SK-N-SH treated with all-trans-retinoic acid at 6 μM for 48 hours (cell line): ENCODE data around the gene FNIP2.

Source experiments
- ATAC-seq: fragments of 200-7000 bp; cut with Tn5 transposase; 3 replicates; pipeline ENCODE4 v1.9.1; 2020; ENCODE audit warnings: mild to moderate bottlenecking, moderate library complexity
- ARNTL ChIP-seq: fragments of 450-650 bp; formaldehyde crosslinking; IDR thresholded peaks from 2 replicates; pipeline ENCODE4 v1.5.0; 2020; ENCODE audit warnings: low read depth, mild to moderate bottlenecking, moderate library complexity, borderline replicate concordance
- BACH2 ChIP-seq: fragments of 250-450 bp; sonication (Bioruptor Pico); IDR thresholded peaks from 2 replicates; pipeline ENCODE4 v1.9.0; 2021; ENCODE audit warnings: mild to moderate bottlenecking, borderline replicate concordance
- CREB5 ChIP-seq: fragments of 250-450 bp; sonication (Bioruptor Pico); IDR thresholded peaks from 2 replicates; pipeline ENCODE4 v1.5.1; 2020; ENCODE audit warnings: low read depth, mild to moderate bottlenecking, moderate library complexity
- CSDC2 ChIP-seq: fragments of 250-450 bp; sonication (Bioruptor Pico); IDR thresholded peaks from 2 replicates; pipeline ENCODE4 v1.5.0; 2020; ENCODE audit warnings: mild to moderate bottlenecking, moderate library complexity
- ESRRG ChIP-seq: fragments of 250-450 bp; sonication (Bioruptor Pico); IDR thresholded peaks from 2 replicates; pipeline ENCODE4 v1.6.1; 2021; ENCODE audit warnings: mild to moderate bottlenecking
- GLIS3 ChIP-seq: fragments of 250-450 bp; sonication (Bioruptor Pico); IDR thresholded peaks from 2 replicates; pipeline ENCODE4 v1.5.0; 2020; ENCODE audit warnings: mild to moderate bottlenecking, moderate library complexity
- ISL1 ChIP-seq: fragments of 250-450 bp; sonication (Bioruptor Pico); IDR thresholded peaks from 2 replicates; pipeline ENCODE4 v2.1.2; 2022; ENCODE audit warnings: mild to moderate bottlenecking, moderate library complexity
- OSR1 ChIP-seq: fragments of 250-450 bp; sonication (Bioruptor Pico); IDR thresholded peaks from 2 replicates; pipeline ENCODE4 v1.8.0; 2022; ENCODE audit warnings: moderate library complexity, mild to moderate bottlenecking, inconsistent platforms
- POU6F1 ChIP-seq: fragments of 250-450 bp; sonication (Bioruptor Pico); IDR thresholded peaks from 2 replicates; pipeline ENCODE4 v1.8.0; 2021; ENCODE audit warnings: low read depth, mild to moderate bottlenecking, moderate library complexity, borderline replicate concordance
- PPARA ChIP-seq: fragments of 250-450 bp; sonication (Bioruptor Pico); IDR thresholded peaks from 2 replicates; pipeline ENCODE4 v1.5.0; 2020; ENCODE audit warnings: mild to moderate bottlenecking, borderline replicate concordance
- RARB ChIP-seq: fragments of 250-450 bp; sonication (Bioruptor Pico); IDR thresholded peaks from 2 replicates; pipeline ENCODE4 v1.8.0; 2021; ENCODE audit warnings: mild to moderate bottlenecking, moderate library complexity
- SNAI2 ChIP-seq: fragments of 250-450 bp; sonication (Bioruptor Pico); IDR thresholded peaks from 2 replicates; pipeline ENCODE4 v1.5.0; 2020; ENCODE audit warnings: mild to moderate bottlenecking, moderate library complexity
- TCF4 ChIP-seq: fragments of 250-450 bp; sonication (Bioruptor Pico); IDR thresholded peaks from 2 replicates; pipeline ENCODE4 v1.8.0; 2021; ENCODE audit warnings: mild to moderate bottlenecking, moderate library complexity, borderline replicate concordance
- TOX ChIP-seq: fragments of 250-450 bp; sonication (Bioruptor Pico); IDR thresholded peaks from 2 replicates; pipeline ENCODE4 v1.8.0; 2021; ENCODE audit warnings: mild to moderate bottlenecking, moderate library complexity, borderline replicate concordance
- TSHZ2 ChIP-seq: fragments of 250-450 bp; sonication (Bioruptor Pico); IDR thresholded peaks from 2 replicates; pipeline ENCODE4 v1.5.0; 2020; ENCODE audit warnings: mild to moderate bottlenecking, moderate library complexity
- ZFP3 ChIP-seq: fragments of 250-450 bp; sonication (Bioruptor Pico); IDR thresholded peaks from 2 replicates; pipeline ENCODE4 v1.5.0; 2020; ENCODE audit warnings: mild to moderate bottlenecking, moderate library complexity
- ZFP30 ChIP-seq: fragments of 450-650 bp; formaldehyde crosslinking; IDR thresholded peaks from 2 replicates; pipeline ENCODE4 v1.5.0; 2022; ENCODE audit warnings: mild to moderate bottlenecking, moderate library complexity
- ZNF565 ChIP-seq: fragments of 450-650 bp; formaldehyde crosslinking; conservative IDR thresholded peaks from 2 replicates; pipeline ENCODE4 v1.5.0; 2020; ENCODE audit warnings: low read depth, mild to moderate bottlenecking, moderate library complexity
- ZNF70 ChIP-seq: fragments of 450-650 bp; formaldehyde crosslinking; IDR thresholded peaks from 2 replicates; pipeline ENCODE4 v1.5.0; 2020; ENCODE audit warnings: mild to moderate bottlenecking, moderate library complexity
- ZNF8 ChIP-seq: fragments of 450-650 bp; formaldehyde crosslinking; IDR thresholded peaks from 2 replicates; pipeline ENCODE4 v1.5.0; 2020; ENCODE audit warnings: mild to moderate bottlenecking, moderate library complexity
- TF ChIP-seq, protein P1 (sequence below): fragments of 250-450 bp; sonication (Bioruptor Pico); IDR thresholded peaks from 2 replicates; pipeline ENCODE4 v1.5.1; 2021; ENCODE audit warnings: mild to moderate bottlenecking, moderate library complexity

FNIP2 gene

GRCh38 chr4:158821228-158821971 is 52.6 kb downstream of the FNIP2 start (continued):
- TF ChIP-seq TSHZ2 = no peak
- no peak for TF ChIP-seq ZNF70 (CRISPR knock-in tag)
- TF ChIP-seq RARB = no peak
- TF ChIP-seq BACH2 = no peak

DNA sequence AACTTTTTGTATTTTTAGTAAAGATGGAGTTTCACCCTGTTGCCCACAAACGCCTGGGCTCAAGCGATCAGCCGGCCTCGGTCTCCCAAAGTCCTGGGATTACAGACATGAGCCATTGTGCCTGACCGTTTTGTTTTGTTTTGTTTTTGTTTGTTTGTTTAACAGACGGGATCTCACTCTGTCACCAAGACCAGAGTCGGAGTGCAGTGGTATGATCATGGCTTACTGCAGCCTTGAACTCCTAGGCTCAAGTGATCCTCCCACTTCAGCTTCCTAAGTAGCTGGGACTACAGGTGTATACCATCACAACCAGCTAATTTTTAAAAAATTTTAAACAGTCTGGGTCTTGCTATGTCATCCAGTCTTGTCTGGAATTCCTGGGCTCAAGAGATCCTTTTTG is 53.5 kb downstream of the FNIP2 start:
- TF ChIP-seq CREB5 (CRISPR knock-in tag) (no peak), GLIS3 (CRISPR knock-in tag) (no peak), RARB (no peak), ZFP3 (no peak), CSDC2 (no peak), OSR1 (CRISPR knock-in tag) (no peak), ZNF70 (CRISPR knock-in tag) (no peak), ZNF8 (no peak), PPARA (CRISPR knock-in tag) (no peak), TOX (CRISPR knock-in tag) (no peak), POU6F1 (CRISPR knock-in tag) (no peak), ARNTL (CRISPR knock-in tag) (no peak), ZFP30 (CRISPR knock-in tag) (no peak), ISL1 (CRISPR knock-in tag) (no peak), TCF4 (CRISPR knock-in tag) (no peak), BACH2 (no peak)
- TF ChIP-seq, protein P1, sequence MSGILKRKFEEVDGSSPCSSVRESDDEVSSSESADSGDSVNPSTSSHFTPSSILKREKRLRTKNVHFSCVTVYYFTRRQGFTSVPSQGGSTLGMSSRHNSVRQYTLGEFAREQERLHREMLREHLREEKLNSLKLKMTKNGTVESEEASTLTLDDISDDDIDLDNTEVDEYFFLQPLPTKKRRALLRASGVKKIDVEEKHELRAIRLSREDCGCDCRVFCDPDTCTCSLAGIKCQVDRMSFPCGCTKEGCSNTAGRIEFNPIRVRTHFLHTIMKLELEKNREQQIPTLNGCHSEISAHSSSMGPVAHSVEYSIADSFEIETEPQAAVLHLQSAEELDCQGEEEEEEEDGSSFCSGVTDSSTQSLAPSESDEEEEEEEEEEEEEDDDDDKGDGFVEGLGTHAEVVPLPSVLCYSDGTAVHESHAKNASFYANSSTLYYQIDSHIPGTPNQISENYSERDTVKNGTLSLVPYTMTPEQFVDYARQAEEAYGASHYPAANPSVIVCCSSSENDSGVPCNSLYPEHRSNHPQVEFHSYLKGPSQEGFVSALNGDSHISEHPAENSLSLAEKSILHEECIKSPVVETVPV (CRISPR knock-in tag) = no peak
- ATAC-seq = no peak

GRCh38 chr4:158823461-158823873 is 54.6 kb downstream of the FNIP2 start:
- no peak for ATAC-seq
- TF ChIP-seq ESRRG (CRISPR knock-in tag) (no peak), PPARA (CRISPR knock-in tag) (no peak)
- TF ChIP-seq, all 23 proteins: peak for 0

DNA sequence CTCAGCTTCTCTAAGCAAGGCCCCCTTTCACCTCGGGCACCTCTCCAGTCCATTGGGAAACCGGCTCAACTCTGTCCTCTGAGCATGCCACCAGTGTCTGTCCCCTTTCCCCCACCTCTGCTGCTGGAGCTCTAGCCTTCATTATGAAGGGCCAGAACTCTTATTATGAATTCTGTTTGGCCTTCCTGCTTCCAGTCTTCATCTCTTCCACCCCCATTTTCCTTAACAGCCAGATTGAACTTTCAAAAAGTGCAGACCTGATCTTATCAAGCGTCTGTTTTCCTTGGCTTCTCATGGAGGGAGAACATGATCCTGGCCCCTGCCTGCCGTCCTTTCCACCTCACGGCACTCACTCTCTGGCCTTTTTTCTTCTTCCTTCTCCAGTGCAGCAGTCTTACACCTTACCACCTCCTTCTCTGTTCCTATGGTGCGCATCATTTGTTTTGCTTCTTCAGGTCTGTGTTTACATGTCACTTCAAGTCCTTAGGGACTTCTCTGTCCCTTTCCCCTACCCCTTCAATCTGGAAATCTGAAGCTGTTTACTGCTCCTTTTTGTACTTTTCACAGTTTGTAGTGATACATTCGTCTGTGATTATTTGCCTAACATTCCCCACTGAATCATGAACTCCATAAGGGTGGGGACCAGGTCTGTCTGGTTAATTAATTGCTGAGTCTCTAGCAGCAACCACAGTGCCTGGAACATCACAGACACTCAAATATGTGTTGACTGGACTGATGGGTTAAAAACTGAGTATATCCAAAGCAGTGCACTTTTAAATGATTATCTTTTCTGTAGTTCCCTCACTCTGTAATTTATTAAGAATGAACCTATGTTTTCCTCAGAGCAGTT is 55.8 kb downstream of the FNIP2 start:
- peak; percentile 85 for ATAC-seq
- TF ChIP-seq SNAI2 (CRISPR knock-in tag) (no peak), TSHZ2 (0 out of 2 replicates have a peak, but pooled peaks have one; percentile 65), CREB5 (CRISPR knock-in tag) (no peak), BACH2 (no peak), CSDC2 (peak; percentile 79; the same call in 1 of the 2 replicates), ZNF565 (CRISPR knock-in tag) (no peak), RARB (no peak), ZFP3 (0 out of 2 replicates have a peak, but pooled peaks have one; percentile 10), TCF4 (CRISPR knock-in tag) (0 out of 2 replicates have a peak, but pooled peaks have one; percentile 9)
- TF ChIP-seq, protein P1 (CRISPR knock-in tag) = no peak
